Endothelial cell of umbilical vein (primary cell): Measurements from ENCODE around the gene GATA1. TPM values are rescaled to one million over a fixed set of nuclear protein-coding genes. Genes with fewer than 3 reads are reported as not detected.

ENCODE experiments used
- BruUV-seq: library from RNA; stranded (reverse); fragments of 400-500 nt; replicated peaks from 2 replicates; lab custom pipeline; 2021; lab: Mats Ljungman, UMichigan
- CTCF ChIA-PET: fragments of 300-600, 350-600 bp; sonication (Branson Sonifier 250); formaldehyde crosslinking; loops from one replicate; lab custom pipeline; 2021; ENCODE audit warnings: antibody characterized with exemption, inconsistent platforms; lab: Charles Lee
- POLR2A ChIA-PET: fragments of 300-600, 350-600 bp; sonication (Branson Sonifier 250); formaldehyde crosslinking; loops from one replicate; lab custom pipeline; 2021; ENCODE audit warnings: antibody characterized with exemption, inconsistent platforms; lab: Charles Lee
- DNase-seq: peaks from one replicate; pipeline ENCODE4 v3.0.0-alpha.2; 2011; ENCODE audit warnings: low read depth, low spot score
- FAIRE-seq: peaks from 2 replicates; lab custom pipeline; 2011; peaks lifted over from hg19 to GRCh38; lab: Jason Lieb, UNC
- H2AFZ ChIP-seq: 2 replicates; pipeline ENCODE4 v1.6.0; 2012; ENCODE audit warnings: low read depth, low read length, control low read depth, inconsistent platforms
- H3K27ac ChIP-seq: 2 replicates; pipeline ENCODE4 v1.5.1; 2011; ENCODE audit warnings: low read depth, mild to moderate bottlenecking, control low read depth, low read length, moderate library complexity; ENCODE audit not compliant: insufficient read depth
- H3K27me3 ChIP-seq, 2 experiments: 2 replicates each; pipeline versions ENCODE4 v1.6.0 to v1.6.1; 2011; ENCODE audit warnings: low read length in 2 of 2, mixed read lengths in 1 of 2; ENCODE audit not compliant: control insufficient read depth in 2 of 2, insufficient read depth in 2 of 2
- H3K36me3 ChIP-seq, 2 experiments: 2 replicates in 1 of 2; 3 replicates in 1 of 2; pipeline ENCODE4 v1.5.1; 2011; ENCODE audit warnings: low read length in 2 of 2, mild to moderate bottlenecking in 1 of 2, moderate library complexity in 1 of 2; ENCODE audit not compliant: control insufficient read depth in 2 of 2, insufficient read depth in 2 of 2; ENCODE audit errors: extremely low read depth in 1 of 2
- H3K4me1 ChIP-seq: 3 replicates; pipeline ENCODE4 v1.5.1; 2011; ENCODE audit warnings: mild to moderate bottlenecking, low read length; ENCODE audit not compliant: control insufficient read depth, insufficient read depth; ENCODE audit errors: extremely low read depth
- H3K4me2 ChIP-seq: 2 replicates; pipeline ENCODE4 v1.6.1; 2011; ENCODE audit warnings: low read length, control low read depth, mixed read lengths; ENCODE audit not compliant: insufficient read depth
- H3K4me3 ChIP-seq, 3 experiments: fragments of 200-600 bp in 1 of 3; sonication (generic), shearing (Covaris generic) in 1 of 3; replicated peaks in 1 of 3; 2 replicates each; pipeline ENCODE4 v1.5.1; 2011 to 2016; ENCODE audit warnings: control low read depth in 3 of 3, low read length in 3 of 3, mild to moderate bottlenecking in 2 of 3, inconsistent platforms in 1 of 3, low read depth in 1 of 3, moderate library complexity in 1 of 3; ENCODE audit not compliant: insufficient read depth in 1 of 3
- H3K79me2 ChIP-seq: 2 replicates; pipeline ENCODE4 v1.6.0; 2012; ENCODE audit warnings: low read length, inconsistent platforms; ENCODE audit not compliant: control insufficient read depth, insufficient read depth
- H3K9ac ChIP-seq: replicated peaks from 2 replicates; pipeline ENCODE3; 2011; ENCODE audit warnings: low read length, control low read depth; ENCODE audit not compliant: insufficient read depth; ENCODE audit errors: extremely low read depth
- H3K9me1 ChIP-seq: replicated peaks from 3 replicates; pipeline ENCODE4 v1.6.0; 2011; ENCODE audit warnings: mild to moderate bottlenecking, low read length; ENCODE audit not compliant: control insufficient read depth, insufficient read depth; ENCODE audit errors: extremely low read depth
- H3K9me3 ChIP-seq: replicated peaks from 2 replicates; pipeline ENCODE4 v1.5.1; 2012; ENCODE audit warnings: low read length, inconsistent platforms; ENCODE audit not compliant: control insufficient read depth, insufficient read depth
- H4K20me1 ChIP-seq: replicated peaks from 2 replicates; pipeline ENCODE3; 2011; ENCODE audit warnings: mild to moderate bottlenecking, low read length; ENCODE audit not compliant: control insufficient read depth, insufficient read depth; ENCODE audit errors: extremely low read depth
- EZH2 ChIP-seq: IDR thresholded peaks from 2 replicates; pipeline ENCODE4 v1.6.1; 2012; ENCODE audit warnings: borderline replicate concordance, low read depth, mild to moderate bottlenecking, moderate library complexity, low read length, inconsistent platforms; ENCODE audit not compliant: severe bottlenecking
- FOS ChIP-seq: IDR thresholded peaks from 2 replicates; pipeline ENCODE4 v1.6.1; 2011; ENCODE audit warnings: mild to moderate bottlenecking, low read length, moderate library complexity, borderline replicate concordance; ENCODE audit not compliant: insufficient read depth
- GATA2 ChIP-seq: IDR thresholded peaks from 2 replicates; pipeline ENCODE4 v1.7.0; 2011; ENCODE audit warnings: low read depth, mild to moderate bottlenecking, moderate library complexity, mixed read lengths, low read length; ENCODE audit not compliant: insufficient read length, insufficient read depth
- JUN ChIP-seq: IDR thresholded peaks from 2 replicates; pipeline ENCODE4 v1.6.1; 2011; ENCODE audit warnings: borderline replicate concordance, low read depth; ENCODE audit not compliant: insufficient read length, insufficient read depth
- MYC ChIP-seq: IDR thresholded peaks from one replicate; pipeline ENCODE4 v1.6.1; 2011; ENCODE audit warnings: mild to moderate bottlenecking, low read depth, low read length
- POLR2A ChIP-seq: IDR thresholded peaks from 2 replicates; pipeline ENCODE4 v1.6.1; 2012; ENCODE audit warnings: low read depth, mild to moderate bottlenecking, control low read depth, low read length
- POLR2AphosphoS5 ChIP-seq: IDR thresholded peaks from 2 replicates; pipeline ENCODE4 v1.6.1; 2012; ENCODE audit warnings: low read depth, mild to moderate bottlenecking, control low read depth, low read length, moderate library complexity; ENCODE audit not compliant: insufficient read depth
- dilution Hi-C: fragments of 300-500 bp; cut with MboI; formaldehyde crosslinking; loops from one replicate; pipeline ENCODE4 v1.15.0; 2019; ENCODE audit warnings: low sequenced_read_pairs; ENCODE audit not compliant: extremely low pct_ligation_motif_present
- intact Hi-C: fragments of 100-400 bp; cut with micrococcal nuclease; formaldehyde crosslinking; loops from one replicate; pipeline ENCODE4 v1.10.0; 2022
- polyA plus RNA-seq, 4 experiments: library from polyadenylated mRNA; depleted of rRNA in 3 of 4; stranded (reverse) in 3 of 4; unstranded in 1 of 4; fragments of >200 nt; gene quantifications; 2 replicates each; pipeline versions ENCODE4 v1.2.1 to v1.2.3, GENCODE V29; 2011 to 2012; ENCODE audit warnings: missing spikeins in 1 of 4
- total RNA-seq: library from RNA; stranded (reverse); gene quantifications from 2 replicates; pipeline ENCODE4 v1.2.3, GENCODE V29; 2021
- TF ChIP-seq, protein P1 (sequence below), 2 donors: IDR thresholded peaks; 1 replicate in 1 of 2; 2 replicates in 1 of 2; pipeline ENCODE4 v1.5.1; 2011; ENCODE audit warnings: low read length in 2 of 2, mild to moderate bottlenecking in 2 of 2, moderate library complexity in 2 of 2, control low read depth in 1 of 2, inconsistent platforms in 1 of 2, low read depth in 1 of 2; ENCODE audit not compliant: insufficient read depth in 1 of 2; ENCODE audit errors: extremely low read depth in 1 of 2
- TF ChIP-seq, protein P2 (sequence below): IDR thresholded peaks from 2 replicates; pipeline ENCODE4 v1.6.1; 2011; ENCODE audit not compliant: insufficient read depth, insufficient read length

Gene GATA1
- total and polyA plus RNA-seq, 2 donors (not counting 3 experiments of a cell fraction or from before 2014, with no cell fraction given), result not detected

DNA sequence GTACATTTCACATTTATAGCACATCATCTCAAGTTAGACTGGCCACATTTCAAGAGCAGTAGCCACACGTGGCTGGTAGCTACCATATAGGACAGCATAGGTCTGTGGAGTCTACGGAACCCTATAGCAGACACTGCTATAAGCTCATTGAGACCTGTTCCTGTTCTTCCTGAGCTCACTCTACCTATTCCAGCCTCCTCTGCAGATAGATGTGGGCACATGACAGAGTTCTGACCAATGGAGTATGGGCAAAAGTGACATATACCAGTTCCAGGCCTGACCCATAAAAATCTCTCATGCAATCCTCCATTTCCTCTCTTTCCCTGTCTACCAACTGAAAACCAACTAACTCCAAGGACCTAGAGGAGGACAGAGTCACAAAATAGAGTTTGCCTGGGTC lies 11.9 kb downstream of the GATA1 start:
- intact Hi-C loops, result no loop called here
- H3K4me3 ChIP-seq, result no peak overlapping the region
- no peaks in the 10 kb centered on the region for H3K79me2 ChIP-seq
- no peaks in the 10 kb centered on the region for H3K9me1 ChIP-seq
- H3K4me1 ChIP-seq, result peaks cover 4% of the 10 kb centered on the region
- no peak overlapping the region for H2AFZ ChIP-seq
- DNase-seq, result no peak
- no peaks in the 10 kb centered on the region for H3K9me3 ChIP-seq
- POLR2A ChIA-PET, result no interaction called here
- no peaks in the 10 kb centered on the region for H3K36me3 ChIP-seq
- no peak for FAIRE-seq
- no peak overlapping the region for H3K9ac ChIP-seq
- no peak overlapping the region for H3K27ac ChIP-seq
- TF ChIP-seq JUN, result no peak
- TF ChIP-seq MYC, result no peak
- TF ChIP-seq EZH2, result no peak
- TF ChIP-seq, protein P1, sequence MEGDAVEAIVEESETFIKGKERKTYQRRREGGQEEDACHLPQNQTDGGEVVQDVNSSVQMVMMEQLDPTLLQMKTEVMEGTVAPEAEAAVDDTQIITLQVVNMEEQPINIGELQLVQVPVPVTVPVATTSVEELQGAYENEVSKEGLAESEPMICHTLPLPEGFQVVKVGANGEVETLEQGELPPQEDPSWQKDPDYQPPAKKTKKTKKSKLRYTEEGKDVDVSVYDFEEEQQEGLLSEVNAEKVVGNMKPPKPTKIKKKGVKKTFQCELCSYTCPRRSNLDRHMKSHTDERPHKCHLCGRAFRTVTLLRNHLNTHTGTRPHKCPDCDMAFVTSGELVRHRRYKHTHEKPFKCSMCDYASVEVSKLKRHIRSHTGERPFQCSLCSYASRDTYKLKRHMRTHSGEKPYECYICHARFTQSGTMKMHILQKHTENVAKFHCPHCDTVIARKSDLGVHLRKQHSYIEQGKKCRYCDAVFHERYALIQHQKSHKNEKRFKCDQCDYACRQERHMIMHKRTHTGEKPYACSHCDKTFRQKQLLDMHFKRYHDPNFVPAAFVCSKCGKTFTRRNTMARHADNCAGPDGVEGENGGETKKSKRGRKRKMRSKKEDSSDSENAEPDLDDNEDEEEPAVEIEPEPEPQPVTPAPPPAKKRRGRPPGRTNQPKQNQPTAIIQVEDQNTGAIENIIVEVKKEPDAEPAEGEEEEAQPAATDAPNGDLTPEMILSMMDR (IDR thresholded peaks at IDR 0.05; ENCODE audit: extremely low read depth in 1 of 2, insufficient read depth in 1 of 2, low read depth in 1 of 2, low read length in 2 of 2), result no peak
- no peak for TF ChIP-seq POLR2A
- TF ChIP-seq, protein P2, sequence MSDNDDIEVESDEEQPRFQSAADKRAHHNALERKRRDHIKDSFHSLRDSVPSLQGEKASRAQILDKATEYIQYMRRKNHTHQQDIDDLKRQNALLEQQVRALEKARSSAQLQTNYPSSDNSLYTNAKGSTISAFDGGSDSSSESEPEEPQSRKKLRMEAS, result no peak
- TF ChIP-seq FOS, result no peak
- TF ChIP-seq GATA2, result no peak
- TF ChIP-seq POLR2AphosphoS5, result no peak
- H4K20me1 ChIP-seq, result no peaks in the 10 kb centered on the region
- no peak overlapping the region for H3K4me2 ChIP-seq
- CTCF ChIA-PET, result no interaction called here
- H3K27me3 ChIP-seq, result no peaks in the 10 kb centered on the region
- no TSS peak for BruUV-seq
- dilution Hi-C loops, result no loop called here
